CD14-positive monocyte (primary cell): Measurements from ENCODE around the gene RCOR1. TPM values are rescaled to one million over a fixed set of nuclear protein-coding genes. Genes with fewer than 3 reads are reported as not detected.

ENCODE experiments used
- DNase-seq, 3 donors: peaks; one replicate each; pipeline ENCODE4 v3.0.0-alpha.2; 2011 to 2022
- H2AFZ ChIP-seq: 2 replicates; pipeline ENCODE4 v1.6.0; 2012; ENCODE audit warnings: mild to moderate bottlenecking, low read depth, low read length, inconsistent platforms; ENCODE audit not compliant: insufficient read depth, poor library complexity, severe bottlenecking
- H3K27ac ChIP-seq, 2 donors: 1 replicate in 1 of 2; 2 replicates in 1 of 2; pipeline ENCODE4 v1.5.1; 2012 to 2013; ENCODE audit warnings: low read length in 2 of 2, control low read depth in 1 of 2, inconsistent platforms in 1 of 2, low read depth in 1 of 2, mild to moderate bottlenecking in 1 of 2
- H3K27me3 ChIP-seq, 2 donors: one replicate each; pipeline versions ENCODE4 v1.6.0 to v1.6.1; 2011 to 2013; ENCODE audit warnings: low read length in 2 of 2; ENCODE audit not compliant: control insufficient read depth in 2 of 2, insufficient read depth in 2 of 2
- H3K36me3 ChIP-seq, 2 donors: replicated peaks in 1 of 2; 1 replicate in 1 of 2; 2 replicates in 1 of 2; pipeline versions ENCODE4 v1.5.1 to v1.6.1; 2012 to 2013; ENCODE audit warnings: low read length in 2 of 2, control low read depth in 1 of 2, inconsistent platforms in 1 of 2, mild to moderate bottlenecking in 1 of 2; ENCODE audit not compliant: insufficient read depth in 2 of 2, control insufficient read depth in 1 of 2
- H3K4me1 ChIP-seq, 2 donors: 1 replicate in 1 of 2; 2 replicates in 1 of 2; pipeline versions ENCODE4 v1.5.1 to v1.6.1; 2012 to 2013; ENCODE audit warnings: low read length in 2 of 2, control low read depth in 1 of 2, inconsistent platforms in 1 of 2, mild to moderate bottlenecking in 1 of 2, moderate library complexity in 1 of 2; ENCODE audit not compliant: insufficient read depth in 2 of 2, control insufficient read depth in 1 of 2
- H3K4me2 ChIP-seq: replicated peaks from 2 replicates; pipeline ENCODE3; 2012; ENCODE audit warnings: low read length, moderate library complexity, mild to moderate bottlenecking; ENCODE audit not compliant: poor library complexity, severe bottlenecking; ENCODE audit errors: extremely low read depth
- H3K4me3 ChIP-seq, 3 experiments: fragments of 200-600 bp in 1 of 3; sonication (generic) in 1 of 3; replicated peaks in 1 of 3; 1 replicate in 2 of 3; 2 replicates in 1 of 3; pipeline ENCODE4 v1.5.1; 2011 to 2013; ENCODE audit warnings: low read length in 3 of 3, mild to moderate bottlenecking in 3 of 3, control low read depth in 2 of 3, low read depth in 2 of 3, inconsistent platforms in 1 of 3, moderate library complexity in 1 of 3
- H3K79me2 ChIP-seq: 2 replicates; pipeline ENCODE4 v1.6.0; 2012; ENCODE audit warnings: mild to moderate bottlenecking, control low read depth, inconsistent platforms, low read length, moderate library complexity; ENCODE audit not compliant: insufficient read depth
- H3K9ac ChIP-seq: 2 replicates; pipeline ENCODE4 v1.6.0; 2017; ENCODE audit warnings: low read length, mild to moderate bottlenecking; ENCODE audit not compliant: insufficient read depth, poor library complexity, severe bottlenecking
- H3K9me3 ChIP-seq, 2 donors: replicated peaks in 1 of 2; 1 replicate in 1 of 2; 2 replicates in 1 of 2; pipeline versions ENCODE4 v1.5.1 to v1.6.1; 2012 to 2013; ENCODE audit warnings: low read length in 2 of 2, control low read depth in 1 of 2; ENCODE audit not compliant: control insufficient read depth in 1 of 2, insufficient read depth in 1 of 2
- H4K20me1 ChIP-seq: 2 replicates; pipeline ENCODE4 v1.6.0; 2012; ENCODE audit warnings: mild to moderate bottlenecking, low read length, control low read depth, moderate library complexity; ENCODE audit not compliant: insufficient read depth
- H3K27ac Mint-ChIP-seq, 7 donors: one replicate each; pipeline ENCODE4 v1.8.0; 2020; ENCODE audit warnings: mild to moderate bottlenecking in 7 of 7, mixed read lengths in 7 of 7, moderate library complexity in 6 of 7, inconsistent platforms in 2 of 7
- H3K27me3 Mint-ChIP-seq, 3 donors: one replicate each; pipeline ENCODE4 v1.8.0; 2021 to 2022; ENCODE audit warnings: low read depth in 3 of 3, mild to moderate bottlenecking in 3 of 3, mixed read lengths in 3 of 3, moderate library complexity in 3 of 3, inconsistent platforms in 1 of 3
- H3K36me3 Mint-ChIP-seq, 2 donors: one replicate each; pipeline ENCODE4 v1.8.0; 2020; ENCODE audit warnings: mixed read lengths in 2 of 2, inconsistent platforms in 1 of 2, mild to moderate bottlenecking in 1 of 2
- H3K4me1 Mint-ChIP-seq: one replicate; pipeline ENCODE4 v1.8.0; 2020; ENCODE audit warnings: mild to moderate bottlenecking, mixed read lengths
- H3K4me3 Mint-ChIP-seq, 2 donors: one replicate each; pipeline ENCODE4 v1.8.0; 2020; ENCODE audit warnings: mild to moderate bottlenecking in 2 of 2, mixed read lengths in 2 of 2, moderate library complexity in 1 of 2
- H3K9me3 Mint-ChIP-seq, 7 donors: one replicate each; pipeline ENCODE4 v1.8.0; 2020 to 2022; ENCODE audit warnings: mixed read lengths in 7 of 7, mild to moderate bottlenecking in 6 of 7, moderate library complexity in 6 of 7, inconsistent platforms in 2 of 7
- CTCF ChIP-seq: fragments of 200-600 bp; IDR thresholded peaks from one replicate; pipeline ENCODE4 v1.8.0; 2022; ENCODE audit warnings: antibody characterized with exemption, mild to moderate bottlenecking
- WGBS: methylation state at CpG from one replicate; pipeline ENCODE4 v1.1.5; 2013; ENCODE audit warnings: missing lambda C conversion rate; ENCODE audit not compliant: insufficient coverage; 5-methylcytosine and 5-hydroxymethylcytosine counted together
- intact Hi-C, 2 donors: fragments of 100-400 bp; cut with micrococcal nuclease; formaldehyde crosslinking; loops; one replicate each; pipeline versions ENCODE4 v1.15.0 to v1.15.1; 2023
- polyA plus RNA-seq, 3 donors: library from polyadenylated mRNA; depleted of rRNA in 1 of 3; unstranded in 2 of 3; stranded (reverse) in 1 of 3; fragments of 300-500 nt in 2 of 3; fragments of >200 nt in 1 of 3; fragmentation: Illumina TruSeq in 2 of 3; gene quantifications; 1 replicate in 2 of 3; 2 replicates in 1 of 3; pipeline ENCODE4 v1.2.3, GENCODE V29; 2012 to 2021

The RCOR1 gene
- polyA plus RNA-seq, 3 donors, result 2.1 to 36.6 (median 2.3) TPM

- H3K4me1 Mint-ChIP-seq, result peaks cover 11% of the 10 kb centered on the region
Measured at GRCh38 chr14:102551995-102552705, 40.3 kb upstream of the RCOR1 start.

More at GRCh38 chr14:102551995-102552705, 40.3 kb upstream of the RCOR1 start:
- H3K4me3 Mint-ChIP-seq, result no peak overlapping the region
- Histone ChIP-seq H3K79me2 (no peaks in the 10 kb centered on the region), H3K4me2 (no peak overlapping the region), H3K9me3 (no peaks in the 10 kb centered on the region), H3K9ac (no peak overlapping the region), H3K4me3 (no peak overlapping the region), H3K27me3 (peaks cover 0 to 2% of the 10 kb centered on the region in 2 donors), H2AFZ (no peak overlapping the region), H3K4me1 (peaks cover 11 to 32% of the 10 kb centered on the region in 2 donors), H3K27ac (no peak overlapping the region), H4K20me1 (no peaks in the 10 kb centered on the region), H3K36me3 (no peaks in the 10 kb centered on the region)
- intact Hi-C loops, result no loop called here
- peaks cover 19 to 26% (median 20%) of the 10 kb centered on the region in 3 donors for H3K27me3 Mint-ChIP-seq
- H3K9me3 Mint-ChIP-seq, result peaks cover 0 to 1% (median 0%) of the 10 kb centered on the region in 7 donors
- no peak for DNase-seq
- no peak for TF ChIP-seq CTCF
- WGBS, result 68% methylated on average over 5 of the region's 14 CpGs
- H3K27ac Mint-ChIP-seq, result no peak overlapping the region
- H3K36me3 Mint-ChIP-seq, result no peaks in the 10 kb centered on the region
